ENCODE measurements around the gene ARMC9.
"Not testable (repeated sequence)": the region's sequence is repeated elsewhere in the genome, so short reads cannot be mapped to it uniquely, and the experiment has no call there.

The ARMC9 gene

DNA sequence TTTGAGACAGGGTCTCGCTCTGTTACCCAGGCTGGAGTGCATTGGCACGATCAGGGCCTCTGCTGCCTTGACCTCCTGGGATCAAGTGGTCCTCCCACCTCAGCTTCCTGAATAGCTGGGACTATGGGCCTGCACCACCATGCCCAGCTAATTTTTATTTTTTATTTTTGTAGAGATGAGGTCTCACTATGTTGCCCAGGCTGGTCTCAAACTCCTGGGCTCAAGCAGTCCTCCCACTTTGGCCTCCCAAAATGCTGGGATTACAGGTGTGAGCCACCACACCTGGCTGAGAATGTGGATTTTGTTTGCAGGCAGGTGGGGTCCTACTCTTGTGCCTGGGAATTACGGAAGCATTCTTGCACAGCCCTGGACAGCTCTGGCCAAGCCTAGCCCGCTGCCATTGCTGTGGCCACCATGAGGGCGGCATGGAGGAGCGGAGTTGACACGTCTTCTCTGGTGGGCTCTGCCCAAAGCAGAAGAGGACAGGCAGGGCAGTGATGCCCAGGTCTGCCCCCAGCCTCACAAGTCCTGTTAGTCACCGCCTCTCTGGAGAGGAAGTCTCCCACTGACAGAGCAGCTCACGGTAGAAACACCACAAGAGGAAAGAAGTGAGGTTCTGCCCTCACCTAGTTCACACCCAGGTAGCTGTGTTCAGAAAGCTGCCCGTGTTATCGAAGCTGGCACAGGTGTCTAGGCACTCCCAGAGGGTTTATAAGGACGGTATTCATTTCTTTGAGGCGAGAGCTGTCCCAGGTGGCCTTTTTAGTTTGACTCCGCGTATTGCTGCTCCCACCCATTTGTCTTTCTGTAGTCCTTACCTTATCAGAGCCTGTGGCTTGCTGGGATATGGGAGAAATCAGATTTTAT is 46.2 kb downstream of the ARMC9 start:
- no peak for DNase-seq (ENCODE audit: low read depth in 1 of 2, low spot score in 1 of 2)

DNA sequence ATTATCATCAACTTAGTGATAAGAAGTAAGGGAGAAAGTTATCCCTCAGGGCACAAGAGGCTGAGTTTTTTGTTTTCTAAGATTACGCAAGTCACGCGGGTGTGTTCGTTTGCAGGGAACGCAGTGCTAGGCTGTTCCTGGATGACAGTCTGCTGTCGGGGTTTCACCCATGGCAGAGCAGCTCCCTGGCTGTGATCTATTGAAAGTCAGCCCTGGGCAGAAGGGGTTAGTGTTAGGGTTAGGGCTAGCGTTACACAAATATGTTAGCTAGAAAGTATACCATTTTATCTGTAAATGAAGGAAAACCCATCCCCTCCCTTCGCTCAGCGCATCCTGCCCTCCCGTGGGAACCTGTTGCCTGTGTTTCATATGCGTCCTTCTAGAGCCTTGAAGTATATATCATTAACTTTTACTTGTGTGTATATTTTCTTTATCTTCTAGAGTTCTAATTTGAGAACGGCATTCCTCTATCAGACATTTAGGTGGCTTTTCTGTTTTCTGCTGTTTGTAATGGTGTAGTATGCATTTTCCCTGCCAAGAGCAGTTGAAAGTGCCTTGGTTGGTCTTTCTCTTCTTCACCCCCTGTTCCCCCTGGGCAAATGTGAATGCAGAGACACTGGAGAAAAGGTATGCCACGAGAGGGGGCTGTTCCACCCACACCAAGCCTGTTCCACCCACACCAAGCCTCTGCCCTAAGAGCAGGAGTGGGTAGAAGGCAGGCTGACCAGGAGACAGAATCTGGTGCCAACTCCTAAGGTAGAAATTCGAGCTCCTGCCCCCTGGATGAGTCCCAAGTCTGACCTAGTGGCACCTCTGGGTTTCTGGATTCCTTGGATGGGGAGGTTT is 47.0 kb downstream of the ARMC9 start:
- no peak for DNase-seq (ENCODE audit: low read depth in 1 of 2, low spot score in 1 of 2)

DNA sequence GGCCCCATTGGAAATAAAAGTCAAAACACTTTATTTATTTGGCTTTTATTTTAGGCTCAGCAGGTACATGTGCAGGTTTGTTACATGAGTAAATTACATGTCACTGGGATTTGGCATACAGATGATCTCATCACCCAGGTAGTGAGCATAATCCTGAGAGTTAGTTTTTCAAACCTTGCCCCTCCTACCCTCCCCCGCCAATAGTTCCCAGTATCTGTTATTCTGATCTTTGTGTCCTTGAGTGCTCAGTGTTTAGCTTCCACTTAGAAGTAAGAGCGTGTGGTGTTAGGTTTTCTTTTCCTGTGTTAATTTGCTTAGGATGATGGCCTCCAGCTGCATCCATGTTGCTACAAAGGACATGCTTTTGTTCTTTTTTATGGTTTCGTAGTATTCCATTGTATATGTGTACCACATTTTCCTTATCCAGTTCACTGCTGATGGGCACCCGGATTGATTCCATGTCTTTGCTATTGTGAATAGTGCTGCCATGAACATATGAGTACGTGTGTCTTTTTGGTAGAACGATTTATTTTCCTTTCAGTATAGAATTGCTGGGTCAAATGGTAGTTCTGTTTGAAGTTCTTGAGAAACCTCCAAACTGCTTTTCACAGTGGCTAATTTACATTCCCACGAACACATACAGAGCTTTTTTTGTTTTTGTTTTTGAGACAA is 47.9 kb downstream of the ARMC9 start:
- no peak for DNase-seq (ENCODE audit: low read depth in 1 of 2, low spot score in 1 of 2)

DNA sequence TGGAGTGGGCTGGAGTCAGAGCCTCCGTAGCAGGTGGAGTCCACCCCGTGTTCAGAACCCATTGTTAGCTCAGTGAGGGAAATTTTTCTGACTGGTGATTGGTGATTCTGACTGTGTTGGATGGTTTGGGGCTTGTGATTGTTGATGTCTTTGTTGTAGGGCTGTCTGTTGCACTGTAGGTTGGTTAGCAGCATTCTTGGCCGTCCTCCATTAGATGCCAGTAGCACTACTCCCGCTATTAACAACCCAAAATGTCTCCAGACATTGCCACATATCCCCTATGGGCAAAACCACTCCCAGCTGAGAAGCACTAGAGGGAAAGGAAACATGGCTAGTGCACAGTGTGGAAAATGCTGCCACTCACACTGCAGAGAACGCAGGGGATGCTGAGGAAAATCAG is 51.7 kb downstream of the ARMC9 start:
- no peak for DNase-seq (ENCODE audit: low read depth in 1 of 2, low spot score in 1 of 2)

DNA sequence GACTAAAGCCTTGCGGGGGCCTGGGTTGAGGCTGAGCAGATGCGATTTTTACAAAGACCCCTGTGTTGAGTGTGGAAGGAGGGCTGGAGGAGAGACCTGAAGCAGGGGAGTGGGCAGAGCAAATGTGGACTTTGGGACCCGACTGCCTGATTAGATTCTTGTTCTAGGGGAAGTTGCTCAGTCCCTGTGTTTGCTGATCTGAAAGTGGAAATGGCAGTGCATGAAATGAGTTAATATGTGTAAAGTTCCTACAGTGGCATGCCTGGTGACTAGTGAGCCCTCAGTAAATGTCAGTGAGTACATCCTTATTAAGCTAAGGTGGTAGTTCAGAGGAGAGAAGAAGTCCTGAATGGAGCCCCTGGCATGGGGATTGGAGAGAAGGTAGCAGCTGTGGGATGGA is 52.3 kb downstream of the ARMC9 start:
- DNase-seq (ENCODE audit: low read depth in 1 of 2, low spot score in 1 of 2) = no peak

DNA sequence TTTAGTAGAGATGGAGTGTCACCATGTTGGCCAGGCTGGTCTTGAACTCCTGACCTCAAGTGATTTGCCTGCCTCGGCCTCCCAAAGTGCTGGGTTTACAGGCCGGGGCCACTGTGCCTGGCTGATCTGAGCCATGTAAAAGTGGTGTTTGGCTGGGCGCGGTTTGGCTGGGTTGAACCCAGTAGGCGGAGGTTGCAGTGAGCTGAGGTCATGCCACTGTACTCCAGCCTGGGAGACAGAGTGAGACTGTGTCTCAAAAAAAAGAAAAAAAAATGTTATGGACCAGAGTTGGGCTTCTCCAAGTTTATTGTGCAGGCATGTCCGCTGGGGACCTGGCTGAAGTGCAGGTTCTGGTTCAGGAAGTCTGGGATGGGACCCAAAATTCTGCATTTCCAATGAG is 54.9 kb downstream of the ARMC9 start:
- DNase-seq (ENCODE audit: low read depth in 1 of 2, low spot score in 1 of 2) = not testable (repeated sequence)

DNA sequence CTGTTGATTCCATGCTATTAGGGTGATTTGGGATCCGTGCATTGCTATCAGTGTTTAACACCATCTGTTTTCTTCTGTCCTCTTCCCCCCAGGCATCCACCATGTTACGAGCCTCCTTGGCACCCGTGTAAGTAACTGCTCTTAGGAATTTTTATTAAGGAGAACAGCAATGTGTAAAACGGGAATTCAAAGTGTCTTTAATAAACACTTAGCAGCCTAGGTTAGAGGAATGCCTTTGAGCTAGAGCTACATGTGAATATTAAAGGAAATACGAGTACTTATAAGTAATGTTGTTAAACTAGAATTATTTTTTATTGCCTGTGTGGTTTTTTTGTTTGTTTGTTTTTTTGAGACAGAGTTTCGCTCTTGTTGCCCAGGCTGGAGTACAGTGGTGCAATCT is 58.1 kb downstream of the ARMC9 start:
- no peak for DNase-seq (ENCODE audit: low read depth in 1 of 2, low spot score in 1 of 2)

DNA sequence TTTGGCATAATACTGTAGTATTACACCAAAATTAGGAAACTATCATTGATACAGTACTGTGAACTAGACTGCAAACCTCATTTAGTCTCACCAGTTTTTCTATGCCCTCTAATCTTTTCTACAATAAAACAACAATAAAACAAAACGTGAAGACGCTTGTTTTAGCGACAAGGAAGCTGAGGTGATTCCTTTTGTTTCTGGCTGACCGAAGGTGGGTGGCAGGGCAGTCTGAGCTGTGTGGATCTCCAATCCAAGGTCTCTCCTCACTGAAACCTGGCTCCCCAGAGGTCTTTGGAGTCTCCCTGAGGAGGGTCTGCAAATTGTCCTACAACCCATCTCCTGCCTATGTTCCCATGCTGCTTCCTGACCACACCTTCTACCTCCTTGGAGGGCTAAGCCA is 59.3 kb downstream of the ARMC9 start:
- no peak for DNase-seq (ENCODE audit: low read depth in 1 of 2, low spot score in 1 of 2)

DNA sequence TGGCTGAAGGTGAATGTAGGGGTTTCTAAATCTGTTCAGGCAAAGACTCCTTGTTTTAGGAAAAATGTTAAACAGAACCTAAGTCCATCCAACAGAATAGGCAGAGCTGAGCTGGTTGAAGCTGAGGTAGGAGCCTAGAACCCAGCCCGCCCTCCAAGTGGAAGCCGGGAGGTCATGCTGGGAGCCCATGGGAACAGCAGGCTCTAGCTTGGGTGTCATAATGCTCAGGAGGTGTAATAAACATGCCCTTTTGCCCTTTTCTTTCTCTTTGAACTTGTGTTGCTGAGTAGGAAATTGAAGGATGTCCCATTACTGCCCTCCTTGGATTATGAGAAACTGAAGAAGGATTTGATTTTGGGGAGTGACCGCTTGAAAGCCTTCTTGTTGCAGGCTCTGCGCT is 60.3 kb downstream of the ARMC9 start:
- no peak for DNase-seq (ENCODE audit: low read depth in 1 of 2, low spot score in 1 of 2)

DNA sequence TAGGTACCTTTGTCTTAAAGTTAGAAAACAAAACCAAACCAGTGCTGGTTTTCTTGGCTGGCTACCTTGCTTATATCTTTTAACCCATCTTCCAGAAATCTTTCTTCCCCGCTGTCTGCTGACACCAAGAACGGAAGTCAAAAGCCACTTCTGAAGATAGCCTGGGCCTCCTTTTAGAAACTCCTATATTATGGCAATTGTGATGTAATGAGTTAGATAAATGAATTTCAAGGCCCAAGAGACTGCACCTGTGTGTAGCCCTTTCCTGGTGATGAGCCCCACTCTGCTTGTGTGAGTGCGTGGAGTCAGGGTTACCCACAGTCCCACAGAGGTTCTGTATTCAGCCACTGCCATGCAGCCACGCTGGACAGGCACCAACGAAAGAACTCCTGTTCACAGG is 60.7 kb downstream of the ARMC9 start:
- DNase-seq (ENCODE audit: low read depth in 1 of 2, low spot score in 1 of 2) = no peak

DNA sequence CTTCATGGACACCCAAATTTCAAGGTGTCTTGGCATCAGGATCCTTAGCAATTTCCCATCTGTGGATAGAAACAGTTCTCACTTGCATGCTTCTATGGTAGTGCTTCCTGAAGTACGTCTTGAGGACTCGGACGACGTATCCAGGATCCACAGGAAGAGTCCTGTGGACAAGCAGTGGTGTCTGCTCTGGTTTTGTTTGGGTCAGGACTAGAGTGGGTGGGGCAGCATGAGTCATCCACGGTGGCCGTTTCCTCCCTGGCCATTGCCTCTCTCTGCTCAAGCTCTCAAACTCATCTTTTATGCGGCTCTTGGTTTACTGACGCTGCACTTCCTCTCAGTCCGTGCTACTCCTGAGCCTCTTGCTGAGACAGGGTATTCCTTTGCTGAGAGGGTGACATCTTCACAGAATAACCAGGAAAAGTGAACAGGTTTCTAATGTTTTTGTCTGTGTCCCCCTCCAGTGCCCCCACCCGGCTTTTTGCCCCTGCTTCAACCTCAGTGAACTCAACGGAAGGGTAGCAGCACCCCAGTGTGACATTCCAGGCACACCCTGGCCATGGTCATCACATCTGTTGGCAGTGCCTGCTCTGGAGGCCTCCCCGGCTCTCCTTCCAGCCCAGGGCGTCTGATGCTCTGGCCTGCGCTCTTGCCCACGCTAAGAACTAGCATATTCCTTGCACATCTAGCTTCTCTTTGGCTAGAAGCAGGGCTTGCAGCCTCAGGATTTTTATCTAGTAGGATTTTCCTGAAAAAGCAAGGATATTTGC is 62.2 kb downstream of the ARMC9 start:
- DNase-seq (ENCODE audit: low read depth in 1 of 2, low spot score in 1 of 2) = no peak

DNA sequence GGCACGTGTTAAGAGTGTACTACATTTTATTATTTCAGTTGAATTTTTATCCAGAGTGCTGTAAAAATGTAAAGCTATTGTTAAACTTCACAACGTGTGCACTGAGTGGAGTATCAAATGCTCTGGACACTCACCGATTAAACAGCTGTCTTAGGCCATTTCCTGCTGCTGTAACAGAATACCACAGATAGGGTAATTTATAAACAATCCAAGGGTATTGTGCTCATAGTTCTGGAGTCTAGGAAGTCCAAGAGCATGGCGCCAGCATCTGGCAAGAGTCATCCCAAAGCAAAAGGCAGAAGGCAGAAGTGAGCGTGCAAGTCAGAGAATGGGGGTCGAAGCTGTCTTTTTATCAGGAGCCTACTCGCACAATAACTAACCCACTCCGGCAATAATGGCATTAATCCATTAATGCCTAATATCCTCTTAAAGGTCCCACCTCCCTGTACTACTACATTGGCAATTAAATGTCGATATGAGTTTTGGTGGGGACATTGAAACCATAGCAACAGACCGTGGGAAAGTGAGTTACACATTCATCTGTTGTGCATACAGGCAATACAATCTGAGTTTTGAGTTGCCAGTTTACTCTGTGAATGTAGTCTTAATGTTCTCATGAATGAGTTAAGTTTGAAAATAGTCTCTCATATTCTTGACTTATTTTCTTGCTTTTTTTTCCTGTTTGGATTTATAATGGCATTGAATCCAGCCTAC is 64.8 kb downstream of the ARMC9 start:
- DNase-seq (ENCODE audit: low read depth in 1 of 2, low spot score in 1 of 2) = no peak

DNA sequence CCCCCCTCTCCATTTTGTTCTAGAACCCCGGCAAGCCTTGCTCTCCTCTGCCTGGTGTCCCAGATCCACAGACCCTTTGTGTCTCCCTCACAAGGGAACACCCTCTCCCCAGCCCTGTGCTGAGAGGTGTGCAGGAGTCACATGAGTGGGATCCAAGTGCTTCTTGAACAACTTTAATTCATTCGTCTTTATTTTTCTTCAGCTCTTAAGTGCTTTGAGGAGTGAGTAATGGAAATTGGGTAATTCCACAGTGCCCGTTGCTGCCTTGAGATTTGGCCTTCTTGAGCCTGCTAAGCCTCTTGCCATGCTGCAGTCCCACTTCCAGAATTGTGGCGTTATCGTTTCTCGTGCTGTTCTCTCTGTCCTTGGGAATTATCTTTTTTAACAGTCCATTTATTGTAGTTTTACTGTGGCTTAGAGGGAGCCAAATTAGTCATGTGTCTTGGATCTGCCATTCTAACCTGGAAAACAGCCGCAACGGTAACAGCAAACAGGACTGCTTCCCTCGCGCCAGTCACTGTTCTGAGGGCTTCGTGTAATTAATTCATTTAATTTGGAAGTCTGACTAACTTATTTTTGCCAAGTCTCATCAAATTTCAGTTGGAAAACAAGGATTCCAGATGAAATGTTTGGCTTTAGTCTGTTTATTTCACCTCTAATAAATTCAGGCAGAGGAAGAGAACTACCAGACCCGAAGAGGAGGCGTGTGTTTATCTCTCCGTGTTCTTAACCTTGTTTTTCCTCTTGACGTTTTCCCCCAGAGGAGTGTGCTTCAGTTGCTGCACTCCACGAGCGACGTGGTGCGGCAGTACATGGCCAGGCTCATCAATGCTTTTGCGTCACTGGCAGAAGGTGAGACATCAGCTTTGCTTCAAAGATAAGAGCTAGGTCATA is 72.0 kb downstream of the ARMC9 start:
- DNase-seq (ENCODE audit: low read depth in 1 of 2, low spot score in 1 of 2) = no peak

DNA sequence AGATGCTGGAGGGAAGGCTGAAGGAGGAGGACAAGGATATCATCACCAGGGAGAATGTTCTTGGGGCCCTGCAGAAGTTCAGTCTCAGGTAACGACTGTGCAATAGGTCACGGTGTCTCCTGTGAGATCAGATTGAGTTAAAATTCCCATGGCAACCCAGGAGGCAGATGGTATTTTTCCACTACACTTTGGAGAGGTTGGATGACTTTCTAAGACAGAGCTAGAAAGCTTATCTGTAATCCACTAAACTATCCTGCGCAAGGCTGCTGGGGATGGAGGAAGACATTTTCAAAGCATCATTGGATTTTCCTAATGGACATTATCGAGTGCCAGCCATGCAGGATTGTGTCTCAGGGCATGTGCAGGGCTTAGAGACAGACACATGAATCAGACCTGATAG is 74.6 kb downstream of the ARMC9 start:
- DNase-seq (ENCODE audit: low read depth in 1 of 2, low spot score in 1 of 2) = no peak

DNA sequence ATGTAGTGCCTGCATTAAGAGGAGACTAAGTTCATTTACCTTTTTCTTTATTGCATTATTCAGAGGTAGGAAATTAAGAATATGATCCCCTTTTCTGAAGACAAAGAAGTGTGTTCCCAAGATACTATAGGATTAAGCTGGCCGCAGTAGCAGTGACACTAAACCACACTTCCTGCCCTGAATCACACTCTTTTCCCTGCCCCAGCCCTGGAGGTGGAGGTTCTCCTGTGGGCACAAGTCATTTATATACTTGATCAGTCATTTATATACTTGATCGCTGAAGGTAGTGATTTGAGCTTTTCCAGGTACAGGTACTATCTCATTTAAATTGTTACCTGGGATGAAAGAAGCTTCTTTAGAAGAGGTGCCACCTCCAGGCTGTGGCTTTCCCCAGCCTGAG is 78.6 kb downstream of the ARMC9 start:
- DNase-seq (ENCODE audit: low read depth in 1 of 2, low spot score in 1 of 2) = no peak

DNA sequence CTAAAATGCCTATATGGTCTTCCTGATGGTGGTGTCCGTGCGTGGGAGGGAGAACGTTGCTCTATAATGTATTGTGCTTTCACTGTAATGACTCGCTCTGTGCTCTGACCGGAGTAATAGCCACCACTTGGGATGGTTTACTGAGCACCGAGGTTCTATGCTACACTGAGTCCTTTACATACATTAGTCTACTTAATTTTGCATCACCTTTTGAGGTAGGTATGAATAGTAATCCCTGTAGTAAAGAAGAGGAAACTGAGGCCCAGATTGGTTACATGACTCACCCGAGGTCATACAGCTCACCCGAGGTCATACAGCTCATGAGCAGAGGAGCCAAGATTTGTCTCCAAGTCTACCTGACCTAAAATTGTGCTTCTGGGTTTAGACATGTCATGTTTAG is 79.5 kb downstream of the ARMC9 start:
- no peak for DNase-seq (ENCODE audit: low read depth in 1 of 2, low spot score in 1 of 2)

DNA sequence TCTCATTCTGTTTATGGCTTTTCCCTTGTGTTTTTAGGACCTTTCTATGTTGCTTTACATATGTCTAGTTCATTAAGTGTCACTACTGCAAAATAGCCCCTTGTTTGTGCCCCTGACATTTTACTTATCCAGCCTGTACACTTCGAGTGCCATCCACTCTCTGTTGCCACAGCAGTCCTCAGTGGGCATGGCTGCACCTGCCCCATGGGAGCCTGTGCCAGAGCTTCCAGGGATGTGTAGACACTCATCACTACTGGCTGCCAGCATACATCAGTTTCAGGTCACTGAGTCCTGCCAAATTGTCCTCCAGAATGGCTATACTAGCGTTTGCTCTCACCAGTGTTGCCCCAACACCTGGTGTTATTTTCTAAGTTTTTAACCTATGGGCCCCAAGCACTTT is 80.4 kb downstream of the ARMC9 start:
- DNase-seq (ENCODE audit: low read depth in 1 of 2, low spot score in 1 of 2) = no peak

DNA sequence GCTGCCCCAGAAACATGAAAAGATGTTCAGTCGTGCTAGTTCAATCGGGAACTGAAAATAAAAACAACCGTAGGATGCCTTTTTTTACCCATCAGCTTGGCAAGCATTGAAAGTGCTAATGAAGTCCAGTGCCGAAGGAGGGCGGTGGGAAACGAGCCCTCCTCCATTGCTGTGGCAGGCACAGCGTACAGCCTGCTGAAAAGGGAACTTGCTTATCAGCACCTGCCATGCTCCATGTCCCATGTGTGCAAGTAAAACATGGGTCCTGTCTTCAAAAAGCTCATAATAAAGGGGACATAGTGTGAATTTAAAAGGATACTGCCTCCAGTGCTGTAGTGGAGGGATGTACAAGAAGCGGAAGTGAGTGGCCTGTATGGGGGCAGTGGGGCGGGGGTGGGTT is 82.4 kb downstream of the ARMC9 start:
- DNase-seq (ENCODE audit: low read depth in 1 of 2, low spot score in 1 of 2) = no peak

DNA sequence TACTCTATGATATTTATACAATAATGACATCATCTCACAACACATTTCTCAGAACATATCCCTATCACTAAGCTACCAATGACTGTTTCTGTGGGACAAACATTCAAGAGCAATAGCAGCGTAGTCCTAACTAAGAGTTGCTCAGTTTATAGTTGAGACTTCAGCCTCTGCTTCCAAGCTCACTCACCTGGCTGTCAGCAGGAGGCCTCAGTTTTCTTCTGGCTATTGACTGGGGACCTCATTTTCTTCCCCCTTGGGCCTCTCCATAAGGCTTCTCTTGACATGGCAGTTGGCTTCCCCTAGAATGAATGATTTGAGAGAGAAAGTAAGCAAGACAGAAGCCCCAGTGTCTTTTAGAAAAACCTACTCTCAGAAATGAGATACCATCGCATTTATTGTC is 85.9 kb downstream of the ARMC9 start:
- no peak for DNase-seq (ENCODE audit: low read depth in 1 of 2, low spot score in 1 of 2)

DNA sequence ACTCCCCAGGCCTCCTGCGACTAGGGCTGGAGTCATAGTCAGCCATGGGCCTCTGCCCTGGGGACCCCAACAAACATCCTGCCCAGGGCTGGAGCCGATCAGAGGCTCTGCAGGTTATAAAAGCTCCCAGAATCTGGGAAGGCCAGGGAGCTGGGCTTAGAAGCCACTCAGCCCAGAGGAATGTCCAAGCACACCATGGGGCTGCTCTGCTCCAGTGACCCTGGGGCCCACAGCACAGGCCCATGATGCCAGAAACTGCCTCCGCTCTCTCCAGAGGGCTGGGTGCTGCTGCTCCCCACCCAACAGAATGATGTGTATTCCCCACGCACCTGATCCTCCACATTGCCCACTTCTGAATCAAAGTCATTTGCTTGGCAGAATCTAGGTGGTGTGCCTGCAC is 88.5 kb downstream of the ARMC9 start:
- no peak for DNase-seq (ENCODE audit: low read depth in 1 of 2, low spot score in 1 of 2)
